NB4 (cell line): ENCODE results near the gene CCNI2.

ENCODE experiments used
- CTCF ChIP-seq: IDR thresholded peaks from one replicate; pipeline ENCODE4 v1.5.1; 2012; ENCODE audit warnings: low read depth, low read length
- MAX ChIP-seq: IDR thresholded peaks from 2 replicates; pipeline ENCODE4 v1.6.1; 2011; ENCODE audit warnings: low read depth, low read length
- POLR2A ChIP-seq: IDR thresholded peaks from 2 replicates; pipeline ENCODE4 v1.6.1; 2011; ENCODE audit warnings: mild to moderate bottlenecking; ENCODE audit not compliant: insufficient read length; ENCODE audit errors: extremely low read depth

GRCh38 chr5:132785365-132785764, 38.1 kb downstream of the CCNI2 start:
- TF ChIP-seq CTCF (no peak), POLR2A (no peak), MAX (no peak)
